Measurements from ENCODE around the gene KEL.

KEL gene

GRCh38 chr7:142938611-142939010, 23.6 kb downstream of the KEL start:
- TF ChIP-seq EZH2phosphoT487 (conservative IDR thresholded peaks at IDR 0.05; ENCODE audit: low read length) (no peak), CTCF (IDR thresholded peaks at IDR 0.05; ENCODE audit: insufficient read depth, low read length, poor library complexity, severe bottlenecking) (no peak)
- Histone ChIP-seq H2AFZ (ENCODE audit: low read depth, low read length, severe bottlenecking) (no peak overlapping the region), H3K4me2 (ENCODE audit: low read depth, low read length, poor library complexity, severe bottlenecking) (no peak overlapping the region)

GRCh38 chr7:142935941-142936565, 26.1 kb downstream of the KEL start:
- Histone ChIP-seq H2AFZ (ENCODE audit: low read depth, low read length, severe bottlenecking) (no peak overlapping the region), H3K79me2 (ENCODE audit: insufficient read depth, low read length) (no peaks in the 10 kb centered on the region), H3F3A (ENCODE audit: insufficient read depth) (no peaks in the 10 kb centered on the region), H4K20me1 (ENCODE audit: low read depth, low read length) (no peaks in the 10 kb centered on the region), H3K9me3 (ENCODE audit: insufficient read depth, low read length) (no peaks in the 10 kb centered on the region), H3K4me2 (ENCODE audit: low read depth, low read length, poor library complexity, severe bottlenecking) (no peak overlapping the region), H3K9me2 (replicated peaks; ENCODE audit: insufficient read depth, low read length) (no peaks in the 10 kb centered on the region), H3K27me3 (ENCODE audit: low read length) (no peaks in the 10 kb centered on the region), H3K27ac (ENCODE audit: low read depth, low read length) (no peak overlapping the region), H3K36me3 (ENCODE audit: low read length) (no peaks in the 10 kb centered on the region), H3K4me3 (ENCODE audit: insufficient read depth, low read length, poor library complexity, severe bottlenecking) (no peak overlapping the region), H3K9ac (ENCODE audit: low read length) (no peak overlapping the region)
- no peak for TF ChIP-seq CTCF (IDR thresholded peaks at IDR 0.05; ENCODE audit: insufficient read depth, low read length, poor library complexity, severe bottlenecking)
- TF ChIP-seq EZH2phosphoT487 (conservative IDR thresholded peaks at IDR 0.05; ENCODE audit: low read length), result no peak

More at GRCh38 chr7:142938611-142939010, 23.6 kb downstream of the KEL start:
- no peaks in the 10 kb centered on the region for H3K27me3 ChIP-seq (ENCODE audit: low read length)
- H3K79me2 ChIP-seq (ENCODE audit: insufficient read depth, low read length), result no peaks in the 10 kb centered on the region
- H3K4me3 ChIP-seq (ENCODE audit: insufficient read depth, low read length, poor library complexity, severe bottlenecking), result no peak overlapping the region
- H3K9ac ChIP-seq (ENCODE audit: low read length), result no peak overlapping the region
- H3K27ac ChIP-seq (ENCODE audit: low read depth, low read length), result no peak overlapping the region
- no peaks in the 10 kb centered on the region for H3K9me2 ChIP-seq (replicated peaks; ENCODE audit: insufficient read depth, low read length)
- no peaks in the 10 kb centered on the region for H4K20me1 ChIP-seq (ENCODE audit: low read depth, low read length)
- no peaks in the 10 kb centered on the region for H3K36me3 ChIP-seq (ENCODE audit: low read length)
- no peaks in the 10 kb centered on the region for H3F3A ChIP-seq (ENCODE audit: insufficient read depth)
- no peaks in the 10 kb centered on the region for H3K9me3 ChIP-seq (ENCODE audit: insufficient read depth, low read length)

GRCh38 chr7:142934056-142934455, 28.1 kb downstream of the KEL start:
- H3K9me3 ChIP-seq (ENCODE audit: insufficient read depth, low read length), result no peaks in the 10 kb centered on the region
- H2AFZ ChIP-seq (ENCODE audit: low read depth, low read length, severe bottlenecking), result no peak overlapping the region
- H3K27me3 ChIP-seq (ENCODE audit: low read length), result no peaks in the 10 kb centered on the region
- no peaks in the 10 kb centered on the region for H3K79me2 ChIP-seq (ENCODE audit: insufficient read depth, low read length)
- no peaks in the 10 kb centered on the region for H3K9me2 ChIP-seq (replicated peaks; ENCODE audit: insufficient read depth, low read length)
- TF ChIP-seq CTCF (IDR thresholded peaks at IDR 0.05; ENCODE audit: insufficient read depth, low read length, poor library complexity, severe bottlenecking) (no peak), EZH2phosphoT487 (conservative IDR thresholded peaks at IDR 0.05; ENCODE audit: low read length) (no peak)
- no peaks in the 10 kb centered on the region for H4K20me1 ChIP-seq (ENCODE audit: low read depth, low read length)
- H3K27ac ChIP-seq (ENCODE audit: low read depth, low read length), result no peak overlapping the region
- no peaks in the 10 kb centered on the region for H3F3A ChIP-seq (ENCODE audit: insufficient read depth)
- H3K4me2 ChIP-seq (ENCODE audit: low read depth, low read length, poor library complexity, severe bottlenecking), result no peak overlapping the region
- no peaks in the 10 kb centered on the region for H3K36me3 ChIP-seq (ENCODE audit: low read length)
- H3K9ac ChIP-seq (ENCODE audit: low read length), result no peak overlapping the region
- H3K4me3 ChIP-seq (ENCODE audit: insufficient read depth, low read length, poor library complexity, severe bottlenecking), result no peak overlapping the region
